ENCODE measurements around the gene PDZD2.

DNA sequence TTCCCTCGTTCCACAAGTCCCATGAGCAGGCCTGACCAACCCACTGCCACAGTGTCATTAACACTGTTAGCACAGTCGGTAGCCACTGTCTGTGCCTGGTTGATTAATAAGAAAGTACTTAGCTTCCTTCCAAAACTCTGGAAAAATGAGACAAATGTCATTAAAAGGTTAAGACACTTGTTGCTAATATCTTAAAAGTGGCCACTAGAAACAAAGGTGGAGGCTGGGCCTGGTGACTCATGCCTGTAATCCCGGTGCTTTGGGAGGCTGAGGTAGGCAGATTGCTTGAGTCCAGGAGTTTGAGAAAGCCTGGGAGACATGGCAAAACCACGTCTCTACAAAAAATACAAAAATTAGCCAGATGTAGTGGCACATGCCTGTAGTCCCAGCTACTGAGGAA, 194.0 kb downstream of the PDZD2 start:
- TF ChIP-seq CTCF (conservative IDR thresholded peaks at IDR 0.05; ENCODE audit: low read length) (no peak), EZH2phosphoT487 (IDR thresholded peaks at IDR 0.05; ENCODE audit: borderline replicate concordance) (no peak)

Measured in Loucy (cell line).